Upper lobe of right lung (tissue), 1 donor: ENCODE measurements around the gene CLEC16A. TPM values are rescaled to one million over a fixed set of nuclear protein-coding genes. Genes with fewer than 3 reads are reported as not detected.
A peak's percentile ranks its signal among the peaks of the same experiment; 100 is the strongest.
"Not testable (repeated sequence)": the region's sequence is repeated elsewhere in the genome, so short reads cannot be mapped to it uniquely, and the experiment has no call there.

Experiments used
- ATAC-seq: fragments of 200-7000 bp; cut with Tn5 transposase; one replicate; pipeline ENCODE4 v1.9.1; 2020; ENCODE audit warnings: mild to moderate bottlenecking, moderate library complexity
- DNase-seq: peaks from one replicate; pipeline ENCODE4 v3.0.0-alpha.2; 2020
- H3K27ac ChIP-seq: fragments of 200-600 bp; one replicate; pipeline ENCODE4 v1.8.0; 2022
- H3K27me3 ChIP-seq: fragments of 200-600 bp; one replicate; pipeline ENCODE4 v1.8.0; 2022; ENCODE audit warnings: mild to moderate bottlenecking
- H3K36me3 ChIP-seq: fragments of 200-600 bp; one replicate; pipeline ENCODE4 v1.8.0; 2022
- H3K4me1 ChIP-seq: fragments of 200-600 bp; one replicate; pipeline ENCODE4 v1.8.0; 2022
- H3K4me3 ChIP-seq: fragments of 200-600 bp; one replicate; pipeline ENCODE4 v1.8.0; 2022; ENCODE audit warnings: mild to moderate bottlenecking
- H3K9me3 ChIP-seq: fragments of 200-600 bp; one replicate; pipeline ENCODE4 v1.8.0; 2022
- intact Hi-C: fragments of 100-400 bp; cut with DNase I; formaldehyde crosslinking; loops from one replicate; pipeline ENCODE4 v1.11.0; 2022
- total RNA-seq: library from RNA; stranded (reverse); fragmentation: NEBNext Ultra II Directional; extraction: Animal tissue kit (Norgen Biotek cat#: 25700); gene quantifications from one replicate; pipeline ENCODE4 v1.2.1, GENCODE V29; 2021
- TF ChIP-seq, protein P1 (sequence below): fragments of 200-600 bp; IDR thresholded peaks from one replicate; pipeline ENCODE4 v1.8.0; 2022; ENCODE audit warnings: antibody characterized with exemption
- donor health status: DM: no; HTN: yes; CAD: no; lungs with severe emphysema.

Gene CLEC16A
- total RNA-seq, 1 donor from 2014 or later = 36.9 TPM

GRCh38 chr16:11099672-11100205 is 155.4 kb downstream of the CLEC16A start:
- H3K27me3 ChIP-seq = no peaks in the 10 kb centered on the region
- H3K9me3 ChIP-seq = no peaks in the 10 kb centered on the region
- no peaks in the 10 kb centered on the region for H3K36me3 ChIP-seq
- peaks cover 36% of the 10 kb centered on the region for H3K4me1 ChIP-seq
- intact Hi-C loops = no loop called here
- peak overlapping the region; percentile 17 for H3K27ac ChIP-seq
- TF ChIP-seq, protein P1, sequence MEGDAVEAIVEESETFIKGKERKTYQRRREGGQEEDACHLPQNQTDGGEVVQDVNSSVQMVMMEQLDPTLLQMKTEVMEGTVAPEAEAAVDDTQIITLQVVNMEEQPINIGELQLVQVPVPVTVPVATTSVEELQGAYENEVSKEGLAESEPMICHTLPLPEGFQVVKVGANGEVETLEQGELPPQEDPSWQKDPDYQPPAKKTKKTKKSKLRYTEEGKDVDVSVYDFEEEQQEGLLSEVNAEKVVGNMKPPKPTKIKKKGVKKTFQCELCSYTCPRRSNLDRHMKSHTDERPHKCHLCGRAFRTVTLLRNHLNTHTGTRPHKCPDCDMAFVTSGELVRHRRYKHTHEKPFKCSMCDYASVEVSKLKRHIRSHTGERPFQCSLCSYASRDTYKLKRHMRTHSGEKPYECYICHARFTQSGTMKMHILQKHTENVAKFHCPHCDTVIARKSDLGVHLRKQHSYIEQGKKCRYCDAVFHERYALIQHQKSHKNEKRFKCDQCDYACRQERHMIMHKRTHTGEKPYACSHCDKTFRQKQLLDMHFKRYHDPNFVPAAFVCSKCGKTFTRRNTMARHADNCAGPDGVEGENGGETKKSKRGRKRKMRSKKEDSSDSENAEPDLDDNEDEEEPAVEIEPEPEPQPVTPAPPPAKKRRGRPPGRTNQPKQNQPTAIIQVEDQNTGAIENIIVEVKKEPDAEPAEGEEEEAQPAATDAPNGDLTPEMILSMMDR = no peak
- DNase-seq (no peak), ATAC-seq (no peak)
- H3K4me3 ChIP-seq = no peak overlapping the region

DNA sequence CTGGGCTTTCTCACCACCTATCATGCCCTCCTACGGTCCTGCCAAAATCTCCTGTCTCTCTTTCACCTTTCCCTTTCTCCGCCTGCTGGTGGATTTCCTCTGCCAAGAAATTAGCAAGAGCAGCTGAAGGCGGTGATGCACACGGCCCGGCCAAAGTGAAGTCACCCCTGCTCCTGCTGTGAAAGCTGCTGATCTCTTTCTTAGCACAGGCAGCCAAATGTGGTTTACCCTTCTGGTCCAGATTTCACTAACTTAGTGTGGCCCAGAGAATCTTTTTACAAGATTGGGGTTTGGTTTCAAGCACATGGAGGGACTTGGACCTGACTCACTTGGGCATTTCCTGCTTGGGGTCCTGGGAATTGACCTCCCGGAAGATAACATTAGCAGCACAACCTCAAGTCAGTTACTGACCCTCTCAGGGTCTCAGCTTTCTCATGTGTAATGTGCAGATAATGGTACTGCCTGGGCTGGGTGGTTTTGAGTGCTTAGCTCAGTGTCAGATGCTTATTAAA is 155.9 kb downstream of the CLEC16A start:
- H3K27me3 ChIP-seq = no peaks in the 10 kb centered on the region
- H3K4me1 ChIP-seq = peaks cover 37% of the 10 kb centered on the region
- ATAC-seq (no peak), DNase-seq (no peak)
- TF ChIP-seq, protein P1 = no peak
- H3K4me3 ChIP-seq = no peak overlapping the region
- intact Hi-C loops = no loop called here
- no peaks in the 10 kb centered on the region for H3K36me3 ChIP-seq
- H3K27ac ChIP-seq = peak overlapping the region; percentile 17
- H3K9me3 ChIP-seq = no peaks in the 10 kb centered on the region

DNA sequence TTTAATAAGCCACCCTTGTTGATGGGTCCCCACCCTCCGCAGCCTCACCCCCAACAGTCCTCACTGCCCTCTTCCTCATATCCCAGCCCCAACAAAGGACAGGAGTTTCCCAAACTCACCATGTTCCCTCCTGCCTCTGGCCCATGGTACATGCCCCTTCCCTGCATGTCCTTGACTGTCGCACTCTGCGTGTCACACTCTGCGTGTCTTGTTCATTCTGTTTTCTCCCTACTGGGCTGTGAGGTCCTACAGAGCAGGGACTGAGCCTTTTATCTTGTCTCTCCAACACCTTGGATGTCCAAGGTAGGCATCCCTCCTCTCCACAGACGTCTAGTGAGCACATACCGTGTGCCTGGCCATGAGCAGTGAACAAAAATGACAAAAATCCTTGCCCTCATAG is 156.9 kb downstream of the CLEC16A start:
- intact Hi-C loops = no loop called here
- no peaks in the 10 kb centered on the region for H3K36me3 ChIP-seq

GRCh38 chr16:11101695-11102522 is 157.5 kb downstream of the CLEC16A start:
- H3K36me3 ChIP-seq = no peaks in the 10 kb centered on the region
- H3K4me1 ChIP-seq = peaks cover 42% of the 10 kb centered on the region
- DNase-seq = no peak
- H3K27ac ChIP-seq = no peak overlapping the region
- no peak for ATAC-seq
- no peaks in the 10 kb centered on the region for H3K9me3 ChIP-seq
- intact Hi-C loops = no loop called here
- H3K27me3 ChIP-seq = no peaks in the 10 kb centered on the region
- TF ChIP-seq, protein P1 = no peak
- H3K4me3 ChIP-seq = no peak overlapping the region

More for the DNA sequence above, 156.9 kb downstream of the CLEC16A start:
- ATAC-seq (no peak), DNase-seq (no peak)
- Histone ChIP-seq H3K4me3 (no peak overlapping the region), H3K27ac (no peak overlapping the region), H3K27me3 (no peaks in the 10 kb centered on the region), H3K9me3 (no peaks in the 10 kb centered on the region), H3K4me1 (peaks cover 42% of the 10 kb centered on the region)
- TF ChIP-seq, protein P1 = no peak

DNA sequence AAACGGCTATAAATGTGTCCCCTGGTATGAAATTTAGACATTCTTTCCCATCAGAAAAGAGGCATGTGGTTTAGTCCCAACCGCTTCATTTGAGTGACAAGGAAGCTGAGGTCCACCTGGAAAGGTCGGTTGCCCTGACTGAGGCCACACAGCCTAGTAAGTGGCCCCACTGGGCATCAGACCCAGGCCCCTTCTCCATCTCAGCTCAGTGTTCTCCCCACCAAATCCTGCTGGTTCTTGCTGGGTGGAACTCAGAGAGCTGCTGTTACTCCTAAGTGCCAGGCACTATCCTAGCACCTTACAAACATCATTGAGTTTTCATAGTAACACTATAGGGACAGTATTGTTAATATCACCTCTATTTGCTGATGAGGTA is 158.1 kb downstream of the CLEC16A start:
- Histone ChIP-seq H3K27me3 (no peaks in the 10 kb centered on the region), H3K27ac (no peak overlapping the region), H3K4me1 (peaks cover 47% of the 10 kb centered on the region), H3K9me3 (no peaks in the 10 kb centered on the region), H3K4me3 (no peak overlapping the region), H3K36me3 (no peaks in the 10 kb centered on the region)
- TF ChIP-seq, protein P1 = no peak
- intact Hi-C loops = no loop called here
- DNase-seq (no peak), ATAC-seq (no peak)

DNA sequence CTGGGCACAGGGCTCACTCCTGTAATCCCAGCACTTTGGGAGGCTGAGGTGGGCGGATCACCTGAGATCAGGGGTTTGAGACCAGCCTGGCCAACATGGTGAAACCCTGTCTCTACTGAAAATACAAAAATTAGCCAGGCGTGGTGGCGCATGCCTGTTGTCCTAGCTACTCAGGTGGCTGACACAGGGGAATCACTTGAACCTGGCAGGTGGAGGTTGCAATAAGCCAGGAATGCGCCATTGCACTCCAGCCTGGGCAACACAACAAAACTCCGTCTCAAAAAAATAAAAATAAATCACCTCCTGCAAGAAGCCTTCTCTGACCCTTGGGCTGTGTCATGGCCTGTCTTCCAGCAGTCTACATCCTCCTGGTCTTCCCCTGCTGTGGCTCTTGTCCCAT is 158.9 kb downstream of the CLEC16A start:
- peaks cover 53% of the 10 kb centered on the region for H3K4me1 ChIP-seq
- intact Hi-C loops, H3K27me3 ChIP-seq, DNase-seq, H3K4me3 ChIP-seq, H3K27ac ChIP-seq, H3K36me3 ChIP-seq, H3K9me3 ChIP-seq, ATAC-seq: not testable (repeated sequence)
